ENCODE measurements around the gene VSNL1.

GRCh38 chr2:17640406-17640805 lies 99.9 kb downstream of the VSNL1 start:
- TF ChIP-seq POLR2A (IDR thresholded peaks at IDR 0.05; ENCODE audit: low read length), result no peak
- no peak for TF ChIP-seq GATA1 (IDR thresholded peaks at IDR 0.05; ENCODE audit: low read depth, low read length)
